Thoracic aorta (tissue), 2 donors: ENCODE measurements around the gene CASP9. TPM values are rescaled to one million over a fixed set of nuclear protein-coding genes. Genes with fewer than 3 reads are reported as not detected.
"Not testable (repeated sequence)": the region's sequence is repeated elsewhere in the genome, so short reads cannot be mapped to it uniquely, and the experiment has no call there.

Experiments used
- ATAC-seq: fragments of 150-250 bp; one replicate; pipeline ENCODE4 v1.8.0; 2017; ENCODE audit warnings: low read depth; ENCODE audit not compliant: insufficient number of reproducible peaks, low FRiP score
- DNase-seq: peaks from one replicate; pipeline ENCODE4 v3.0.0-alpha.2; 2020; ENCODE audit warnings: low spot score
- H3K27ac ChIP-seq, 2 donors: fragments of 200-600 bp; sonication (generic); 1 replicate in 1 of 2; 2 replicates in 1 of 2; pipeline ENCODE4 v1.5.1; 2016; ENCODE audit warnings: mild to moderate bottlenecking in 2 of 2, moderate library complexity in 2 of 2
- H3K27me3 ChIP-seq: fragments of 200-600 bp; sonication (generic); replicated peaks from 2 replicates; pipeline ENCODE4 v1.6.0; 2016; ENCODE audit warnings: mild to moderate bottlenecking; ENCODE audit not compliant: insufficient read depth
- H3K36me3 ChIP-seq: fragments of 200-600 bp; sonication (generic); one replicate; pipeline ENCODE4 v1.5.1; 2016
- H3K4me1 ChIP-seq, 2 donors: fragments of 200-600 bp; sonication (generic); 1 replicate in 1 of 2; 2 replicates in 1 of 2; pipeline versions ENCODE4 v1.5.1 to v1.6.0; 2016; ENCODE audit warnings: low read depth in 2 of 2, mild to moderate bottlenecking in 1 of 2; ENCODE audit not compliant: control insufficient read depth in 1 of 2
- H3K4me3 ChIP-seq: fragments of 200-600 bp; sonication (generic); 2 replicates; pipeline ENCODE4 v1.5.1; 2016; ENCODE audit warnings: mild to moderate bottlenecking
- H3K9me3 ChIP-seq: fragments of 200-600 bp; sonication (generic); 2 replicates; pipeline ENCODE4 v1.5.1; 2016
- total RNA-seq, 2 donors: library from RNA; depleted of rRNA; stranded (reverse); fragments of >200 nt; gene quantifications; one replicate each; pipeline versions ENCODE4 v1.1.0 to v1.2.3, GENCODE V29; 2016
- TF ChIP-seq, protein P1 (sequence below): fragments of 200-600 bp; sonication (generic); IDR thresholded peaks from one replicate; pipeline ENCODE4 v1.5.1; 2019; ENCODE audit warnings: antibody characterized with exemption

The CASP9 gene
- total RNA-seq, 2 donors from 2014 or later, result 14.2 to 18.8 TPM

DNA sequence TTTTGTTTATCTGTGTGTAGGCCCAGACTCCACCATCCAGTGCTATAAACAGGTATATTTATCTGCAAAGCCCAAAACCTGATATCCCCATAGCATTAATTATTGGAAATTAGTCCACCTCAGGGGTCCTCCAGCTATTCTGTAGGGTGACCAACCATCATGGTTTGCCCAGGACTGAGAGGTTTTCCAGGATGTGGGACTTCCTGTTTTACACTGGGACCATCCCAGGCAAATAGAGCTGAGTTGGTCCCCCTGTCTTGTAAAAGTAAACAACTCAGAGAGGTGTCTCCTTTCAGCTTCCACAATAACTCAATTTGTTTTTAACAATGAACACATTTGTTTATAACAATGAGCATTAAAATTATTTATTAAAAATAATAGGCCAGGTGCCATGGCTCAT lies 55.9 kb downstream of the CASP9 start:
- TF ChIP-seq, protein P1, sequence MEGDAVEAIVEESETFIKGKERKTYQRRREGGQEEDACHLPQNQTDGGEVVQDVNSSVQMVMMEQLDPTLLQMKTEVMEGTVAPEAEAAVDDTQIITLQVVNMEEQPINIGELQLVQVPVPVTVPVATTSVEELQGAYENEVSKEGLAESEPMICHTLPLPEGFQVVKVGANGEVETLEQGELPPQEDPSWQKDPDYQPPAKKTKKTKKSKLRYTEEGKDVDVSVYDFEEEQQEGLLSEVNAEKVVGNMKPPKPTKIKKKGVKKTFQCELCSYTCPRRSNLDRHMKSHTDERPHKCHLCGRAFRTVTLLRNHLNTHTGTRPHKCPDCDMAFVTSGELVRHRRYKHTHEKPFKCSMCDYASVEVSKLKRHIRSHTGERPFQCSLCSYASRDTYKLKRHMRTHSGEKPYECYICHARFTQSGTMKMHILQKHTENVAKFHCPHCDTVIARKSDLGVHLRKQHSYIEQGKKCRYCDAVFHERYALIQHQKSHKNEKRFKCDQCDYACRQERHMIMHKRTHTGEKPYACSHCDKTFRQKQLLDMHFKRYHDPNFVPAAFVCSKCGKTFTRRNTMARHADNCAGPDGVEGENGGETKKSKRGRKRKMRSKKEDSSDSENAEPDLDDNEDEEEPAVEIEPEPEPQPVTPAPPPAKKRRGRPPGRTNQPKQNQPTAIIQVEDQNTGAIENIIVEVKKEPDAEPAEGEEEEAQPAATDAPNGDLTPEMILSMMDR, result no peak
- Histone ChIP-seq H3K27ac (no peak overlapping the region), H3K4me3 (no peak overlapping the region), H3K9me3 (no peaks in the 10 kb centered on the region), H3K27me3 (no peaks in the 10 kb centered on the region), H3K4me1 (no peaks in the 10 kb centered on the region), H3K36me3 (no peaks in the 10 kb centered on the region)
- ATAC-seq (no peak), DNase-seq (no peak)

DNA sequence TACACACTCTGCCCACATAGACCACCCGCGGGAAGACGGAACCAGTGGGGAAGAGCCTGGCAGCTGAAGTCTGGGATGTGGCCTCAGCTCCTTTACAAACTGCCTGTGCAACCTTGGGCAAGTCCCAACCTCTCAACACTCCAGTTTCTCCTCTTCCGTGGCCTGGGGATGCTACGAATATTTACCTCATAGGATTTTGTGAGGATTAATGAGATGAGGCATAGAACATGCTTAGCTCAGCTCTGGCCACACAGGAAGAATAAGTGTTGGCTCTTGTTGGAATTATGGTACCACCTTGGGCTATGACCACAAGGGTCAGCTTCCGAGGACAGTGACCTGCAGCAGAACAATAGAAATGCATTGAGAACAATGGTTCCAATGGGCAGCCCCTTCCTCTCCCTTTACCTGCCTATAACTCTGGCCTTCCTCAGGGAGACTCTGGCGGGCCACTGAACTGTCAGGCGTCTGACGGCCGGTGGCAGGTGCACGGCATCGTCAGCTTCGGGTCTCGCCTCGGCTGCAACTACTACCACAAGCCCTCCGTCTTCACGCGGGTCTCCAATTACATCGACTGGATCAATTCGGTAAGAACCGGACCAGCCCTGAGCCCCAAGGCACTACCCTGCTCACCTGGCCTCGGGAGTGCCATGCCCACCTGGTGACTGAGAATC lies 56.9 kb downstream of the CASP9 start:
- ATAC-seq, H3K4me1 ChIP-seq, H3K36me3 ChIP-seq, H3K9me3 ChIP-seq, H3K4me3 ChIP-seq, DNase-seq, H3K27ac ChIP-seq, H3K27me3 ChIP-seq: not testable (repeated sequence)

DNA sequence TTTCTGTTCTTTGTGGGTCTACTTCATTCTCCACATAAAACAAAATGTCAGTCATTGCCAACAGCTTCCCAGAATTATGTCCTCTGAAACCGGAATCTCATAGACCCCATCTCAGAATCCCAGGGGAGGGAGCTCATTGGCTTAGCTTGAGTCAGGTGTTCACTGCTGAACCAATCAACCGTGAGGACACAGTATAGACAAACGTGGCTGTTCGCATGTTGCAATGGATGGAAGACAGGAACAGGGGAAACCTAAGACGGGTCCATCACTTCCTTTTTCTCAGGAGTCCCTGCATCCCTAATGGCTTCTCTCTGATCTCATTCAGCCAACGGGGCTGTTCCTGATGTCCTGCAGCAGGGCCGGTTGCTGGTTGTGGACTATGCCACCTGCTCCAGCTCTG lies 58.3 kb downstream of the CASP9 start:
- no peaks in the 10 kb centered on the region for H3K27me3 ChIP-seq
- H3K9me3 ChIP-seq, result no peaks in the 10 kb centered on the region
- H3K27ac ChIP-seq, result no peak overlapping the region
- no peaks in the 10 kb centered on the region for H3K4me1 ChIP-seq
- DNase-seq, result no peak
- H3K4me3 ChIP-seq, result no peak overlapping the region
- no peak for ATAC-seq
- no peaks in the 10 kb centered on the region for H3K36me3 ChIP-seq
- TF ChIP-seq, protein P1, result no peak

DNA sequence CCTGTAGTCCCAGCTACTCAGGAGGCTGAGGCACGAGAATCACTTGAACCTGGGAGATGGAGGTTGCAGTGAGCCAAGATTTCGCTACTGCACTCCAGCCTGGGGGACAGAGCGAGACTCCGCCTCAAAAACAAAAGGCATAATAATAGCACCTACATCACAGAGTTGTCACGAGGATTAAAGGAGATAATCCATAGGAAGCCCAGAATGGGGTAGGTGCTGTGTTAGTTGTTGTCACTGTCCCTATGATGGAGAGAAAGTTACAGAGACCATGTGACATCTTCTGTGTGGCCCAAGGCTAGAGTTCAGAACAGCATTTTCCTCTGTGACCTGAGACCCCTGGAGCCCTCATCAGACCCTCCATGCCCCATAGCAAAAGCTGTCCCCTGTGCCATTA lies 60.1 kb downstream of the CASP9 start:
- ATAC-seq, H3K9me3 ChIP-seq, H3K4me3 ChIP-seq, H3K4me1 ChIP-seq, H3K27me3 ChIP-seq, H3K36me3 ChIP-seq, DNase-seq, H3K27ac ChIP-seq: not testable (repeated sequence)

DNA sequence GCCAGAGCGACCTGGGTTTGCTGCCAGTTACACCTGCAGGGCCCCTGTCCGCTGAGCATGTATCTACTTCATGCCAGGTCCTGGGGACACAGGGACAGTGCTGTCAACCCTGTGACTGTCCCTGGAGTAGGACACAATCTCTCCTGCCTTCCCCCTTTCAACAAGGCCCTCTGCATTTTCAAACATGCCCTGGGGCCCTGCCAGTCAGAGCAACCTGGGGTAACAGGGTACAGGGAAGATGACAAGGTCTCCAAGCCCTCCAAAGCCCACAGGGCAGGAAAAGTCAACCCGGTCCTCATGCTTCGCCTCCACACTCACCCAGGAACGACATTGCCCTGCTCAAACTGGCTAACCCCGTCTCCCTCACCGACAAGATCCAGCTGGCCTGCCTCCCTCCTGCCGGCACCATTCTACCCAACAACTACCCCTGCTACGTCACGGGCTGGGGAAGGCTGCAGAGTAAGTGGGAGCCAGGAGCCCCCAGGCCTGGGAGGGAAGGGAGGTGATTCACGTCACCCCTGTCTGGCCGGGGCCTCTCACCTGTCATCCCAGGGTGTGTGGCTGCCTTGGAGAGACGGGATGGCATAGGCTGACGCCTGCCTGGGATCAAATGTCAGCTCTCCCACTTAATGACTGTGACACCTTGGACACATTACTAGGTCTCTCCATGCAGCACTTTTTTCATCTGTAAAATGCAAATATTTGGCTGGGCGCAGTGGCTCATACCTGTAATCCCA lies 60.8 kb downstream of the CASP9 start:
- not testable (repeated sequence) for ATAC-seq, H3K9me3 ChIP-seq, H3K4me1 ChIP-seq, DNase-seq, H3K27me3 ChIP-seq, H3K36me3 ChIP-seq, H3K4me3 ChIP-seq, H3K27ac ChIP-seq

DNA sequence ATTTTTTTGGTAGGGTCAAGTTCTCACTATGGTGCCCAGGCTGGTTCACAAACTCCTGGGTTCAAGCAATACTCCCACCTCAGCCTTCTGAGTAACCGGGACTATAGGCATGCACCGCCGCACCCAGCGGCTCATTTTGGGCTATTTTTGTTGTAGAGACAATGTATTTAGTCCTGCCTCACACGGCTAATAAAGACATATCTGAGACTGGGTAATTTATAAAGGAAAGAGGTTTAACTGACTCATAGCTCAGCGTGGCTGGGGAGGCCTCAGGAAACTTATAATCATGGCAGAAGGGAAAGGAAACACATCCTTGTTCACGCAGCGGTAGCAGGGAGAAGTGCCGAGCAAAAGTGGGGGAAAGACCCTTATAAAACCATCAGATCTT lies 63.3 kb downstream of the CASP9 start:
- no peaks in the 10 kb centered on the region for H3K27me3 ChIP-seq
- no peaks in the 10 kb centered on the region for H3K9me3 ChIP-seq
- no peaks in the 10 kb centered on the region for H3K36me3 ChIP-seq
- H3K4me3 ChIP-seq, result no peak overlapping the region
- DNase-seq (no peak), ATAC-seq (no peak)
- H3K4me1 ChIP-seq, result no peaks in the 10 kb centered on the region
- no peak overlapping the region for H3K27ac ChIP-seq
- TF ChIP-seq, protein P1, result no peak
